Liver (tissue), 9 donors: ENCODE results near the gene XPNPEP3. TPM values are rescaled to one million over a fixed set of nuclear protein-coding genes. Genes with fewer than 3 reads are reported as not detected.

Source experiments
- DNase-seq: peaks from one replicate; pipeline ENCODE4 v3.0.0-alpha.2; 2017; ENCODE audit warnings: low spot score
- H3K27ac ChIP-seq, 2 donors: one replicate each; pipeline ENCODE4 v1.7.0; 2013; ENCODE audit warnings: inconsistent platforms in 2 of 2, low read length in 2 of 2, control low read depth in 1 of 2, low read depth in 1 of 2, mild to moderate bottlenecking in 1 of 2
- H3K27me3 ChIP-seq, 4 donors: one replicate each; pipeline versions ENCODE4 v1.6.1 to v1.7.0; 2013; ENCODE audit warnings: low read length in 3 of 4, inconsistent platforms in 1 of 4, mild to moderate bottlenecking in 1 of 4, moderate library complexity in 1 of 4; ENCODE audit not compliant: control insufficient read depth in 4 of 4, insufficient read depth in 4 of 4
- H3K36me3 ChIP-seq, 4 donors: one replicate each; pipeline versions ENCODE4 v1.6.1 to v1.7.0; 2013; ENCODE audit warnings: low read length in 3 of 4, mild to moderate bottlenecking in 3 of 4, low read depth in 1 of 4, moderate library complexity in 1 of 4; ENCODE audit not compliant: control insufficient read depth in 4 of 4, insufficient read depth in 3 of 4
- H3K4me1 ChIP-seq, 4 donors: one replicate each; pipeline versions ENCODE4 v1.6.1 to v1.7.0; 2013; ENCODE audit warnings: low read length in 3 of 4, mild to moderate bottlenecking in 3 of 4, moderate library complexity in 1 of 4; ENCODE audit not compliant: control insufficient read depth in 4 of 4, insufficient read depth in 4 of 4
- H3K4me3 ChIP-seq, 3 donors: one replicate each; pipeline versions ENCODE4 v1.6.1 to v1.7.0; 2013; ENCODE audit warnings: low read length in 3 of 3, control low read depth in 1 of 3, low read depth in 1 of 3, mild to moderate bottlenecking in 1 of 3
- H3K9ac ChIP-seq, 2 donors: one replicate each; pipeline ENCODE4 v1.7.0; 2013; ENCODE audit warnings: low read length in 2 of 2, mild to moderate bottlenecking in 2 of 2, moderate library complexity in 2 of 2, control low read depth in 1 of 2, low read depth in 1 of 2
- H3K9me3 ChIP-seq, 4 donors: one replicate each; pipeline versions ENCODE4 v1.6.1 to v1.7.0; 2013; ENCODE audit warnings: low read length in 3 of 4; ENCODE audit not compliant: control insufficient read depth in 4 of 4
- ATF3 ChIP-seq: IDR thresholded peaks from 2 replicates; pipeline ENCODE4 v1.6.1; 2016; ENCODE audit warnings: antibody characterized with exemption
- EGR1 ChIP-seq, 2 donors: IDR thresholded peaks; 2 replicates each; pipeline ENCODE4 v1.6.1; 2016 to 2018; ENCODE audit warnings: antibody characterized with exemption in 2 of 2, low read depth in 2 of 2
- FOXA1 ChIP-seq: IDR thresholded peaks from 2 replicates; pipeline ENCODE4 v1.6.1; 2016; ENCODE audit warnings: antibody characterized with exemption
- FOXA2 ChIP-seq: IDR thresholded peaks from 2 replicates; pipeline ENCODE4 v1.6.1; 2016; ENCODE audit warnings: antibody characterized with exemption
- GABPA ChIP-seq, 2 donors: IDR thresholded peaks in 1 of 2; conservative IDR thresholded peaks in 1 of 2; 2 replicates each; pipeline ENCODE4 v1.6.1; 2016; ENCODE audit warnings: antibody characterized with exemption in 2 of 2, mild to moderate bottlenecking in 1 of 2, moderate library complexity in 1 of 2
- HNF4A ChIP-seq, 2 donors: conservative IDR thresholded peaks; 2 replicates each; pipeline ENCODE4 v1.6.1; 2016; ENCODE audit warnings: antibody characterized with exemption in 2 of 2, mild to moderate bottlenecking in 2 of 2
- HNF4G ChIP-seq: IDR thresholded peaks from 2 replicates; pipeline ENCODE4 v1.6.1; 2016; ENCODE audit warnings: antibody characterized with exemption
- JUND ChIP-seq, 2 donors: IDR thresholded peaks; 2 replicates each; pipeline ENCODE4 v1.6.1; 2016; ENCODE audit warnings: antibody characterized with exemption in 2 of 2
- NR2F2 ChIP-seq: IDR thresholded peaks from 2 replicates; pipeline ENCODE4 v1.6.1; 2016; ENCODE audit warnings: antibody characterized with exemption
- RAD21 ChIP-seq, 2 donors: IDR thresholded peaks; 2 replicates each; pipeline ENCODE4 v1.6.1; 2016; ENCODE audit warnings: antibody characterized with exemption in 2 of 2, mild to moderate bottlenecking in 2 of 2
- REST ChIP-seq: IDR thresholded peaks from 2 replicates; pipeline ENCODE4 v1.6.1; 2016; ENCODE audit warnings: antibody characterized with exemption, mild to moderate bottlenecking
- TAF1 ChIP-seq: conservative IDR thresholded peaks from 2 replicates; pipeline ENCODE4 v1.6.1; 2016; ENCODE audit warnings: antibody characterized with exemption, mild to moderate bottlenecking
- YY1 ChIP-seq: IDR thresholded peaks from 2 replicates; pipeline ENCODE4 v1.6.1; 2016; ENCODE audit warnings: antibody characterized with exemption, mild to moderate bottlenecking
- ZBTB33 ChIP-seq: IDR thresholded peaks from 2 replicates; pipeline ENCODE4 v1.6.1; 2016; ENCODE audit warnings: antibody characterized with exemption
- WGBS: extraction: QIAGEN DNeasy Blood & Tissue Kit; methylation state at CpG from one replicate; pipeline ENCODE4 v1.1.7; 2013; 5-methylcytosine and 5-hydroxymethylcytosine counted together
- polyA plus RNA-seq, 2 donors: library from polyadenylated mRNA; stranded (reverse) in 1 of 2; unstranded in 1 of 2; fragments of 200-250 nt in 1 of 2; fragments of >200 nt in 1 of 2; fragmentation: Nextera tagmentation in 1 of 2; extraction: Ambion mirVana in 1 of 2; gene quantifications; one replicate each; pipeline versions ENCODE4 v1.2.1 to v1.2.3, GENCODE V29; 2013 to 2015
- total RNA-seq, 2 donors: library from RNA; depleted of rRNA; stranded (reverse); fragments of >200 nt; gene quantifications; one replicate each; pipeline ENCODE4 v1.2.3, GENCODE V29; 2014
- TF ChIP-seq, protein P1 (sequence below): IDR thresholded peaks from 2 replicates; pipeline ENCODE4 v1.6.1; 2016; ENCODE audit warnings: antibody characterized with exemption
- TF ChIP-seq, protein P2 (sequence below): fragments of 150-350 bp; IDR thresholded peaks from 2 replicates; pipeline ENCODE4 v1.5.1; 2017; ENCODE audit warnings: improper control_type of control experiment, low read depth, low read length; ENCODE audit not compliant: missing input control
- donor health status: healthy.
- donor health status: healthy.
- donor health status: healthy.
- donor health status: healthy.
- donor health status: healthy.

Gene XPNPEP3
- total and polyA plus RNA-seq, 4 donors = 5.5 to 16.4 (median 8.6) TPM

DNA sequence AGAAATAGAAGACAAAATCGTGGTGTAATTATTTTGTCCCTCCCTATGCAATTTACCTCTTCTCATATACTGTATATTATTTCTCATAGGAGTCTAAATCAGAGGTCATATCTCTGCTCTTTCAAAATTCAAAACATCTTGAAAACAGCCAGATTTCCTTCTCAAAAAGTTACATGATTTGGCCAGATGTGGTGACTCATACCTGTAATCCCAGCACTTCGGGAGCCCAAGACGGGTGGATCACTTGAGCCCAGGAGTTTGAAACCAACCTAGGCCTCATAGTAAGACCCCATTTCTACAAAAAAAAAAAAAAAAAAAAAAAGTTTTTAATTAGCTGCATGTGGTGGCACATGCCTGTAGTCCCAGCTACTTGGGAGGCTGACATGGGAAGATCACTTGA is 33.9 kb downstream of the XPNPEP3 start:
- no peak overlapping the region for H3K4me3 ChIP-seq
- peaks cover 2 to 37% (median 23%) of the 10 kb centered on the region in 4 donors for H3K36me3 ChIP-seq
- no peak for DNase-seq
- H3K9ac ChIP-seq = no peak overlapping the region
- H3K4me1 ChIP-seq = no peaks in the 10 kb centered on the region
- no peak overlapping the region for H3K27ac ChIP-seq
- H3K9me3 ChIP-seq = no peaks in the 10 kb centered on the region
- H3K27me3 ChIP-seq = no peaks in the 10 kb centered on the region
- 92% methylated on average over 3 of the region's 3 CpGs for WGBS
- TF ChIP-seq REST (no peak), GABPA (IDR thresholded peaks at IDR 0.05 in 1 of 2, conservative IDR thresholded peaks at IDR 0.05 in 1 of 2) (no peak), TAF1 (no peak), RAD21 (IDR thresholded peaks at IDR 0.05) (no peak), FOXA1 (no peak), EGR1 (IDR thresholded peaks at IDR 0.05; ENCODE audit: low read depth in 2 of 2) (no peak), ZBTB33 (no peak)

DNA sequence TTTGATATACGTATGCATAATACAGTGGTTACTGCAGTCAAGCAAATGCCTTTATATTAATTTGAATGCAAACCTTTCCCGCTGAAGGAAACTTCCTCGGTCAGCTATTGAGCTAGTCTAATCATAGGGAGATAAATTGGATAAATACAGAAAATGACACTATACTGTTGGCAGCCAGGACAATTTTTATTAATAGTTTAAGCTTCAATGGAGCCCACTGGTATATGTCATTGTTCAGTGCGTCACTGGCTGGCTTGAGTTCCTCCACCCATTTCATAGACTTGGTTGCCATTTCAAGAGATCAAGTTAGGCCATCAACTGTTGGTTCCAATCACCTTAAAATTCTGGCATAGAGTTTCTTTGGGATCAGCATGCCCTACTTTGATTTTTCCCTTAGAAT is 37.5 kb downstream of the XPNPEP3 start:
- Histone ChIP-seq H3K9ac (no peak overlapping the region), H3K36me3 (peaks cover 0 to 11% (median 5%) of the 10 kb centered on the region in 4 donors), H3K27ac (no peak overlapping the region), H3K4me1 (peaks cover 0 to 5% (median 0%) of the 10 kb centered on the region in 4 donors), H3K27me3 (no peaks in the 10 kb centered on the region), H3K9me3 (no peaks in the 10 kb centered on the region), H3K4me3 (no peak overlapping the region)
- WGBS = 98% methylated on average over 4 of the region's 4 CpGs
- TF ChIP-seq GABPA (IDR thresholded peaks at IDR 0.05 in 1 of 2, conservative IDR thresholded peaks at IDR 0.05 in 1 of 2) = no peak
- no peak for TF ChIP-seq HNF4G
- TF ChIP-seq RAD21 (IDR thresholded peaks at IDR 0.05) = no peak
- no peak for TF ChIP-seq TAF1
- no peak for TF ChIP-seq FOXA2
- TF ChIP-seq, protein P1, sequence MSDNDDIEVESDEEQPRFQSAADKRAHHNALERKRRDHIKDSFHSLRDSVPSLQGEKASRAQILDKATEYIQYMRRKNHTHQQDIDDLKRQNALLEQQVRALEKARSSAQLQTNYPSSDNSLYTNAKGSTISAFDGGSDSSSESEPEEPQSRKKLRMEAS = no peak
- TF ChIP-seq NR2F2 = no peak
- TF ChIP-seq EGR1 (IDR thresholded peaks at IDR 0.05; ENCODE audit: low read depth in 2 of 2) = no peak
- no peak for TF ChIP-seq HNF4A (conservative IDR thresholded peaks at IDR 0.05)
- no peak for TF ChIP-seq ZBTB33
- TF ChIP-seq JUND (IDR thresholded peaks at IDR 0.05) = no peak
- TF ChIP-seq, protein P2, sequence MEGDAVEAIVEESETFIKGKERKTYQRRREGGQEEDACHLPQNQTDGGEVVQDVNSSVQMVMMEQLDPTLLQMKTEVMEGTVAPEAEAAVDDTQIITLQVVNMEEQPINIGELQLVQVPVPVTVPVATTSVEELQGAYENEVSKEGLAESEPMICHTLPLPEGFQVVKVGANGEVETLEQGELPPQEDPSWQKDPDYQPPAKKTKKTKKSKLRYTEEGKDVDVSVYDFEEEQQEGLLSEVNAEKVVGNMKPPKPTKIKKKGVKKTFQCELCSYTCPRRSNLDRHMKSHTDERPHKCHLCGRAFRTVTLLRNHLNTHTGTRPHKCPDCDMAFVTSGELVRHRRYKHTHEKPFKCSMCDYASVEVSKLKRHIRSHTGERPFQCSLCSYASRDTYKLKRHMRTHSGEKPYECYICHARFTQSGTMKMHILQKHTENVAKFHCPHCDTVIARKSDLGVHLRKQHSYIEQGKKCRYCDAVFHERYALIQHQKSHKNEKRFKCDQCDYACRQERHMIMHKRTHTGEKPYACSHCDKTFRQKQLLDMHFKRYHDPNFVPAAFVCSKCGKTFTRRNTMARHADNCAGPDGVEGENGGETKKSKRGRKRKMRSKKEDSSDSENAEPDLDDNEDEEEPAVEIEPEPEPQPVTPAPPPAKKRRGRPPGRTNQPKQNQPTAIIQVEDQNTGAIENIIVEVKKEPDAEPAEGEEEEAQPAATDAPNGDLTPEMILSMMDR = no peak
- no peak for TF ChIP-seq YY1
- TF ChIP-seq ATF3 = no peak
- DNase-seq = no peak
